ENCODE data around the gene PITX1. TPM values are rescaled to one million over a fixed set of nuclear protein-coding genes. Genes with fewer than 3 reads are reported as not detected.

PITX1 gene
- total and polyA plus RNA-seq, 2 of the 13 experiments (the other 11 are each of a cell fraction or from before 2014, with no cell fraction given), result 11.7 to 20.2 TPM

GRCh38 chr5:135066781-135067180 lies 32.8 kb upstream of the PITX1 start:
- Histone ChIP-seq H2AFZ (ENCODE audit: low read length) (no peak overlapping the region), H3K36me3 (replicated peaks in 1 of 2; ENCODE audit: control insufficient read depth in 1 of 2, insufficient read depth in 2 of 2, low read length in 2 of 2) (no peaks in the 10 kb centered on the region), H3K27ac (ENCODE audit: extremely low read length, insufficient read depth, low read length) (no peak overlapping the region), H4K20me1 (ENCODE audit: insufficient read depth, low read length) (no peaks in the 10 kb centered on the region), H3K4me1 (ENCODE audit: insufficient read depth, low read length) (no peaks in the 10 kb centered on the region), H3K4me2 (ENCODE audit: low read depth, low read length) (no peak overlapping the region), H3K79me2 (ENCODE audit: insufficient read depth, low read length) (no peaks in the 10 kb centered on the region), H3K9ac (ENCODE audit: insufficient read depth, low read depth, low read length) (no peak overlapping the region), H3K4me3 (replicated peaks in 1 of 3; ENCODE audit: insufficient read depth in 1 of 3, low read depth in 2 of 3, low read length in 3 of 3) (no peak overlapping the region), H3K27me3 (ENCODE audit: control insufficient read depth in 1 of 2, insufficient read depth in 2 of 2, low read length in 2 of 2) (no peaks in the 10 kb centered on the region), H3K9me3 (ENCODE audit: low read length) (no peaks in the 10 kb centered on the region)
- no TSS peak for BruUV-seq (replicated peaks)
- 85% methylated on average over 3 of the region's 5 CpGs for WGBS (ENCODE audit: low lambda C conversion rate)
- intact Hi-C loops (cut with micrococcal nuclease; ENCODE audit: unreplicated experiment) (no loop called here), in situ Hi-C loops (cut with HindIII; ENCODE audit: extremely low pct_ligation_motif_present, low pct_unique_long_range_greater_than_20kb) (no loop called here)
- FAIRE-seq (no peak), DNase-seq (ENCODE audit: low spot score) (no peak), ATAC-seq (no peak)
- ChIA-PET CTCF (ENCODE audit: low intra/inter-chr PET ratio, low total read pairs) (no interaction called here), POLR2A (no interaction called here)
- TF ChIP-seq RBM22 (optimal IDR thresholded peaks at IDR 0.05; ENCODE audit: low read length) (no peak), SATB2 (CRISPR knock-in tag; IDR thresholded peaks at IDR 0.05) (no peak), RFX3 (CRISPR knock-in tag; IDR thresholded peaks at IDR 0.05) (no peak), ZNF512B (CRISPR knock-in tag; IDR thresholded peaks at IDR 0.05; ENCODE audit: borderline replicate concordance) (no peak), ZNF205 (CRISPR knock-in tag; IDR thresholded peaks at IDR 0.05) (no peak), AHR (CRISPR knock-in tag; IDR thresholded peaks at IDR 0.05) (no peak), ZNF30 (CRISPR knock-in tag; IDR thresholded peaks at IDR 0.05) (no peak), ZNF572 (CRISPR knock-in tag; IDR thresholded peaks at IDR 0.05) (no peak), ZNF510 (CRISPR knock-in tag; IDR thresholded peaks at IDR 0.05; ENCODE audit: low read depth) (no peak), ZNF704 (CRISPR knock-in tag; IDR thresholded peaks at IDR 0.05; ENCODE audit: borderline replicate concordance) (no peak), SRSF1 (optimal IDR thresholded peaks at IDR 0.05; ENCODE audit: low read depth, low read length) (no peak), NCOA5 (CRISPR knock-in tag; IDR thresholded peaks at IDR 0.05) (no peak), CCDC6 (CRISPR knock-in tag; IDR thresholded peaks at IDR 0.05) (no peak), REST (IDR thresholded peaks at IDR 0.05; ENCODE audit: borderline replicate concordance in 1 of 2, low read depth in 1 of 2, low read length in 2 of 2) (no peak), GMEB1 (CRISPR knock-in tag; IDR thresholded peaks at IDR 0.05; ENCODE audit: borderline replicate concordance) (no peak), KLF9 (CRISPR knock-in tag; IDR thresholded peaks at IDR 0.05; ENCODE audit: low read depth) (no peak), HOXD1 (CRISPR knock-in tag; IDR thresholded peaks at IDR 0.05) (no peak)
